Activated CD4-positive, alpha-beta memory T cell treated with anti-CD3 and anti-CD28 coated beads, Interleukin-2, amount 10 ng/mL, durations not matched to agents 7 days and 5 days (primary cell): Measurements from ENCODE around the gene TIMM21. TPM values are rescaled to one million over a fixed set of nuclear protein-coding genes. Genes with fewer than 3 reads are reported as not detected.

Experiments used
- total RNA-seq, 2 experiments: library from RNA; stranded (reverse); gene quantifications; one replicate each; pipeline ENCODE4 v1.2.3, GENCODE V29; 2021

Gene TIMM21
- total RNA-seq, 2 experiments from 2014 or later = 18.4 to 18.7 TPM

Other genes starting within 250 kb of the TIMM21 start
- 1 to 10 TPM in 1 of 2 experiments, under 1 TPM in 1; 0.60 to 1.1 TPM for gene FBXO15, start 689 bp upstream of the TIMM21 start, total RNA-seq
- 10 to 100 TPM; 20.4 to 21.9 TPM for gene CYB5A, start 143.4 kb downstream of the TIMM21 start, total RNA-seq
- not detected for gene C18orf63, start 167.3 kb downstream of the TIMM21 start, total RNA-seq